ENCODE data around the gene DCAF4.
"Not testable (repeated sequence)": the region's sequence is repeated elsewhere in the genome, so short reads cannot be mapped to it uniquely, and the experiment has no call there.

DCAF4 gene

GRCh38 chr14:72974661-72975060, 48.4 kb downstream of the DCAF4 start:
- no peak for DNase-seq

- DNase-seq: no peak
These were observed 49.5 kb downstream of the DCAF4 start for GRCh38 chr14:72975770-72976169.

GRCh38 chr14:72978856-72979255, 52.6 kb downstream of the DCAF4 start:
- no peak for DNase-seq

- no peak for DNase-seq
These were observed 54.6 kb downstream of the DCAF4 start for GRCh38 chr14:72980863-72981262.

GRCh38 chr14:72982146-72982708, 56.0 kb downstream of the DCAF4 start:
- no peak for DNase-seq

GRCh38 chr14:72986214-72986613, 60.0 kb downstream of the DCAF4 start:
- no peak for DNase-seq

GRCh38 chr14:72986857-72987256, 60.6 kb downstream of the DCAF4 start:
- DNase-seq: no peak

GRCh38 chr14:72990171-72990570, 63.9 kb downstream of the DCAF4 start:
- no peak for DNase-seq

- no peak for DNase-seq
These were observed 70.7 kb downstream of the DCAF4 start for GRCh38 chr14:72996916-72997315.

- no peak for DNase-seq
These were observed 72.1 kb downstream of the DCAF4 start for GRCh38 chr14:72998252-72998903.

GRCh38 chr14:72999316-72999715, 73.1 kb downstream of the DCAF4 start:
- no peak for DNase-seq

GRCh38 chr14:73000073-73000472, 73.8 kb downstream of the DCAF4 start:
- DNase-seq: no peak

- no peak for DNase-seq
These were observed 77.4 kb downstream of the DCAF4 start for GRCh38 chr14:73003681-73004080.

GRCh38 chr14:73004641-73005040, 78.4 kb downstream of the DCAF4 start:
- not testable (repeated sequence) for DNase-seq

- DNase-seq: no peak
These were observed 81.6 kb downstream of the DCAF4 start for GRCh38 chr14:73007835-73008234.

GRCh38 chr14:73008501-73008900, 82.2 kb downstream of the DCAF4 start:
- DNase-seq: no peak
